Measurements from ENCODE around the gene CALR. TPM values are rescaled to one million over a fixed set of nuclear protein-coding genes. Genes with fewer than 3 reads are reported as not detected.
A peak's percentile ranks its signal among the peaks of the same experiment; 100 is the strongest.

The CALR gene
- total and polyA plus RNA-seq, 9 of the 15 experiments (the other 6 are each of a cell fraction or from before 2014, with no cell fraction given): 126 to 811 (median 642) TPM

- peak; percentile 91 for TF ChIP-seq THRB (CRISPR knock-in tag; conservative IDR thresholded peaks at IDR 0.05)
- TF ChIP-seq, protein P1, sequence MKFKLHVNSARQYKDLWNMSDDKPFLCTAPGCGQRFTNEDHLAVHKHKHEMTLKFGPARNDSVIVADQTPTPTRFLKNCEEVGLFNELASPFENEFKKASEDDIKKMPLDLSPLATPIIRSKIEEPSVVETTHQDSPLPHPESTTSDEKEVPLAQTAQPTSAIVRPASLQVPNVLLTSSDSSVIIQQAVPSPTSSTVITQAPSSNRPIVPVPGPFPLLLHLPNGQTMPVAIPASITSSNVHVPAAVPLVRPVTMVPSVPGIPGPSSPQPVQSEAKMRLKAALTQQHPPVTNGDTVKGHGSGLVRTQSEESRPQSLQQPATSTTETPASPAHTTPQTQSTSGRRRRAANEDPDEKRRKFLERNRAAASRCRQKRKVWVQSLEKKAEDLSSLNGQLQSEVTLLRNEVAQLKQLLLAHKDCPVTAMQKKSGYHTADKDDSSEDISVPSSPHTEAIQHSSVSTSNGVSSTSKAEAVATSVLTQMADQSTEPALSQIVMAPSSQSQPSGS (CRISPR knock-in tag; IDR thresholded peaks at IDR 0.05): peak; percentile 68; the same call in 1 of the 2 replicates
- TF ChIP-seq, protein P2, sequence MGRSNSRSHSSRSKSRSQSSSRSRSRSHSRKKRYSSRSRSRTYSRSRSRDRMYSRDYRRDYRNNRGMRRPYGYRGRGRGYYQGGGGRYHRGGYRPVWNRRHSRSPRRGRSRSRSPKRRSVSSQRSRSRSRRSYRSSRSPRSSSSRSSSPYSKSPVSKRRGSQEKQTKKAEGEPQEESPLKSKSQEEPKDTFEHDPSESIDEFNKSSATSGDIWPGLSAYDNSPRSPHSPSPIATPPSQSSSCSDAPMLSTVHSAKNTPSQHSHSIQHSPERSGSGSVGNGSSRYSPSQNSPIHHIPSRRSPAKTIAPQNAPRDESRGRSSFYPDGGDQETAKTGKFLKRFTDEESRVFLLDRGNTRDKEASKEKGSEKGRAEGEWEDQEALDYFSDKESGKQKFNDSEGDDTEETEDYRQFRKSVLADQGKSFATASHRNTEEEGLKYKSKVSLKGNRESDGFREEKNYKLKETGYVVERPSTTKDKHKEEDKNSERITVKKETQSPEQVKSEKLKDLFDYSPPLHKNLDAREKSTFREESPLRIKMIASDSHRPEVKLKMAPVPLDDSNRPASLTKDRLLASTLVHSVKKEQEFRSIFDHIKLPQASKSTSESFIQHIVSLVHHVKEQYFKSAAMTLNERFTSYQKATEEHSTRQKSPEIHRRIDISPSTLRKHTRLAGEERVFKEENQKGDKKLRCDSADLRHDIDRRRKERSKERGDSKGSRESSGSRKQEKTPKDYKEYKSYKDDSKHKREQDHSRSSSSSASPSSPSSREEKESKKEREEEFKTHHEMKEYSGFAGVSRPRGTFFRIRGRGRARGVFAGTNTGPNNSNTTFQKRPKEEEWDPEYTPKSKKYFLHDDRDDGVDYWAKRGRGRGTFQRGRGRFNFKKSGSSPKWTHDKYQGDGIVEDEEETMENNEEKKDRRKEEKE (IDR thresholded peaks at IDR 0.05; ENCODE audit: borderline replicate concordance in 1 of 2, control insufficient read depth in 1 of 2, low read depth in 2 of 2, low read length in 1 of 2): peak in 1 of 2 experiments; percentile 32; a peak in 2 of 4 replicates
- TF ChIP-seq RHOXF2B (CRISPR knock-in tag; conservative IDR thresholded peaks at IDR 0.05): peak; percentile 66; the same call in 1 of the 2 replicates
- TF ChIP-seq, protein P3, sequence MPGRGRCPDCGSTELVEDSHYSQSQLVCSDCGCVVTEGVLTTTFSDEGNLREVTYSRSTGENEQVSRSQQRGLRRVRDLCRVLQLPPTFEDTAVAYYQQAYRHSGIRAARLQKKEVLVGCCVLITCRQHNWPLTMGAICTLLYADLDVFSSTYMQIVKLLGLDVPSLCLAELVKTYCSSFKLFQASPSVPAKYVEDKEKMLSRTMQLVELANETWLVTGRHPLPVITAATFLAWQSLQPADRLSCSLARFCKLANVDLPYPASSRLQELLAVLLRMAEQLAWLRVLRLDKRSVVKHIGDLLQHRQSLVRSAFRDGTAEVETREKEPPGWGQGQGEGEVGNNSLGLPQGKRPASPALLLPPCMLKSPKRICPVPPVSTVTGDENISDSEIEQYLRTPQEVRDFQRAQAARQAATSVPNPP (IDR thresholded peaks at IDR 0.05; ENCODE audit: borderline replicate concordance, insufficient read depth, insufficient read length): no peak
- TF ChIP-seq TRIM24 (IDR thresholded peaks at IDR 0.05): peak; percentile 7 to 39; a peak in 2 of 4 replicates
- TF ChIP-seq NCOA1 (IDR thresholded peaks at IDR 0.05; ENCODE audit: low read depth): peak; percentile 97
- TF ChIP-seq ZNF589 (CRISPR knock-in tag; IDR thresholded peaks at IDR 0.05; ENCODE audit: low read depth): peak; percentile 65
- TF ChIP-seq, protein P4, sequence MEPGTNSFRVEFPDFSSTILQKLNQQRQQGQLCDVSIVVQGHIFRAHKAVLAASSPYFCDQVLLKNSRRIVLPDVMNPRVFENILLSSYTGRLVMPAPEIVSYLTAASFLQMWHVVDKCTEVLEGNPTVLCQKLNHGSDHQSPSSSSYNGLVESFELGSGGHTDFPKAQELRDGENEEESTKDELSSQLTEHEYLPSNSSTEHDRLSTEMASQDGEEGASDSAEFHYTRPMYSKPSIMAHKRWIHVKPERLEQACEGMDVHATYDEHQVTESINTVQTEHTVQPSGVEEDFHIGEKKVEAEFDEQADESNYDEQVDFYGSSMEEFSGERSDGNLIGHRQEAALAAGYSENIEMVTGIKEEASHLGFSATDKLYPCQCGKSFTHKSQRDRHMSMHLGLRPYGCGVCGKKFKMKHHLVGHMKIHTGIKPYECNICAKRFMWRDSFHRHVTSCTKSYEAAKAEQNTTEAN (CRISPR knock-in tag; IDR thresholded peaks at IDR 0.05): peak; percentile 59; the same call in 1 of the 2 replicates
- TF ChIP-seq CCAR2 (IDR thresholded peaks at IDR 0.05; ENCODE audit: low read depth, low read length): no peak
- TF ChIP-seq CXXC5 (CRISPR knock-in tag; IDR thresholded peaks at IDR 0.05): peak; percentile 99
- no peak for TF ChIP-seq BRCA1 (IDR thresholded peaks at IDR 0.05)
- no peak for TF ChIP-seq BRCA1 (CRISPR knock-in tag; IDR thresholded peaks at IDR 0.05)
- no peak; the same call in 1 of the 2 replicates for TF ChIP-seq DMBX1 (CRISPR knock-in tag; IDR thresholded peaks at IDR 0.05; ENCODE audit: borderline replicate concordance)
- 0 out of 2 replicates have a peak, but pooled peaks have one; percentile 16 for TF ChIP-seq ARID1B (IDR thresholded peaks at IDR 0.05)
- TF ChIP-seq PCBP1 (IDR thresholded peaks at IDR 0.05; ENCODE audit: low read depth, low read length, poor library complexity, severe bottlenecking): no peak
- peak; percentile 88 for TF ChIP-seq SMAD3 (CRISPR knock-in tag; conservative IDR thresholded peaks at IDR 0.05)
- no peak for TF ChIP-seq TCF7 (IDR thresholded peaks at IDR 0.05; ENCODE audit: borderline replicate concordance)
- peak; percentile 87 for TF ChIP-seq HES1 (IDR thresholded peaks at IDR 0.05; ENCODE audit: low read depth)
Measured at GRCh38 chr19:12945479-12946091, 7.2 kb downstream of the CALR start, which contains the start of gene RAD23A (continued).
